ENCODE measurements around the gene RAD51C.

DNA sequence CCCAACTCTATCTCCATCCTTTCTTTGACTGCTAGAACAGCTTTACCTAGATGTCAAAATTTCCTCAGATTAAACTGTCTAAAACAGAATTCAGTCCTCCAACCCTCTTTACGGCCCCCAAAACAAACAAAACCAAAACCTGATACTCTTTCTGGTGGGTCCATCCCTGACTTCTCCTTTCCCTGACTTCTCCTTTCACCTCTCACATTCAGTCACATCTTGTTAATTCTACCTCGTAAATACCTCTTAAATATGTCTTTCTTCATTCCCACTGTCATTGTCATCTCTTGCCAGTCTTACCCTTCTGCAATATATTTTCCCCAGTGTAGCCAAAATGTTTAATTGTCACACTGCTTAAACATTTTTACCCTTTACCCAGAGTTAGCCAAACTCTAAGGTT, 67.8 kb downstream of the RAD51C start:
- TF ChIP-seq, protein P1, sequence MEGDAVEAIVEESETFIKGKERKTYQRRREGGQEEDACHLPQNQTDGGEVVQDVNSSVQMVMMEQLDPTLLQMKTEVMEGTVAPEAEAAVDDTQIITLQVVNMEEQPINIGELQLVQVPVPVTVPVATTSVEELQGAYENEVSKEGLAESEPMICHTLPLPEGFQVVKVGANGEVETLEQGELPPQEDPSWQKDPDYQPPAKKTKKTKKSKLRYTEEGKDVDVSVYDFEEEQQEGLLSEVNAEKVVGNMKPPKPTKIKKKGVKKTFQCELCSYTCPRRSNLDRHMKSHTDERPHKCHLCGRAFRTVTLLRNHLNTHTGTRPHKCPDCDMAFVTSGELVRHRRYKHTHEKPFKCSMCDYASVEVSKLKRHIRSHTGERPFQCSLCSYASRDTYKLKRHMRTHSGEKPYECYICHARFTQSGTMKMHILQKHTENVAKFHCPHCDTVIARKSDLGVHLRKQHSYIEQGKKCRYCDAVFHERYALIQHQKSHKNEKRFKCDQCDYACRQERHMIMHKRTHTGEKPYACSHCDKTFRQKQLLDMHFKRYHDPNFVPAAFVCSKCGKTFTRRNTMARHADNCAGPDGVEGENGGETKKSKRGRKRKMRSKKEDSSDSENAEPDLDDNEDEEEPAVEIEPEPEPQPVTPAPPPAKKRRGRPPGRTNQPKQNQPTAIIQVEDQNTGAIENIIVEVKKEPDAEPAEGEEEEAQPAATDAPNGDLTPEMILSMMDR (optimal IDR thresholded peaks at IDR 0.05 in 1 of 3, IDR thresholded peaks at IDR 0.05 in 1 of 3, conservative IDR thresholded peaks at IDR 0.05 in 1 of 3; ENCODE audit: extremely low read depth in 1 of 3, insufficient read depth in 2 of 3, low read length in 3 of 3), result no peak
- TF ChIP-seq EZH2 (IDR thresholded peaks at IDR 0.05; ENCODE audit: low read length), result no peak
